Left colon (tissue), 2 donors: ENCODE measurements around the gene SLC27A2. TPM values are rescaled to one million over a fixed set of nuclear protein-coding genes. Genes with fewer than 3 reads are reported as not detected.
"Not testable (repeated sequence)": the region's sequence is repeated elsewhere in the genome, so short reads cannot be mapped to it uniquely, and the experiment has no call there.

Experiments
- ATAC-seq: fragments of 200-7000 bp; cut with Tn5 transposase; one replicate; pipeline ENCODE4 v1.9.1; 2020; ENCODE audit warnings: mild to moderate bottlenecking, moderate library complexity
- DNase-seq, 2 donors: peaks; one replicate each; pipeline ENCODE4 v3.0.0-alpha.2; 2020
- intact Hi-C, 2 donors: fragments of 100-400 bp; cut with DNase I in 1 of 2; cut with micrococcal nuclease in 1 of 2; formaldehyde crosslinking; loops; one replicate each; pipeline versions ENCODE4 v1.11.2 to v1.14.0; 2022; cut with DNase I, micrococcal nuclease
- total RNA-seq, 2 donors: library from RNA; stranded (reverse); fragmentation: NEBNext Ultra II Directional; extraction: Animal tissue kit (Norgen Biotek cat#: 25700); gene quantifications; one replicate each; pipeline ENCODE4 v1.2.1, GENCODE V29; 2021
- donor health status: DM: no; HTN: no; CAD: no.
- donor health status: DM: yes; HTN: yes; CAD: no.

The SLC27A2 gene
- total RNA-seq, 2 donors from 2014 or later, result 37.2 to 43.1 TPM

DNA sequence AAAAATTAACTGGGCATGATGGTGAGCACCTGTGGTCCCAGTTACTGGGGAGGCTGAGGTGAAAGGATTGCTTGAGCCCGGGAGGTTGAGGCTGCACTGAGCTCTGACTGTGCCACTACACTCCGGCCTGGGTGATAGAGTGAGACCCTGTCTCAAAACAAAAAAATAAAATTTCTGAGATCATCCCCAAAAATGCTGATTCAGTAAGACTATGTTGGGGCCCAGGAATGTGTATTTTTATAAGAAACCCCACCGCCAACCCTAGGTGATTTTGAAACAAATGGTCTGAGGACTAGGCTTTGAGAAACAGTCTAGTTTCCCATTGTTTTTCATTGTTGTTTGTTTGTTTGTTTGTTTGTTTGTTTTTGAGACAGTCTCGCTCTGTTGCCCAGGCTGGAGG is 4.1 kb downstream of the SLC27A2 start:
- intact Hi-C loops, result no loop called here
- DNase-seq (no peak), ATAC-seq (no peak)

DNA sequence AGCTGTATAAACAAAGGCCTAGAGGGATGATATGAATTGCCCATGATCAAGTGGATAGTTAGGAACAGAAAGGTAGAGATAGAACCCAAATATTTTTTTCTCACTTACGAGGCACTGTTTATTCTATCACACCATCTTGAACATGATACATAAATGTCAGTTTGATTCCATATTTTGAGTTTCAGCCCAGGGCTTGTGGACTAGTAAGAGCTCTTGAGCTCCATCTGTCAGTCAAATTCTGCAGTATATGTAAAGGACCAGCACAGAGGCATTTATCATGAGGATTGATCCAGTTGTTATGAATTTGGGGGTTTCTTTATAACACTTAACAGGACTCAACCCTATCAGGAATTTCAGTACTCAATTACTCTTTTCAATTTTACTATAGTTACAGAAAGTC is 4.8 kb downstream of the SLC27A2 start:
- DNase-seq, result no peak
- intact Hi-C loops, result no loop called here

DNA sequence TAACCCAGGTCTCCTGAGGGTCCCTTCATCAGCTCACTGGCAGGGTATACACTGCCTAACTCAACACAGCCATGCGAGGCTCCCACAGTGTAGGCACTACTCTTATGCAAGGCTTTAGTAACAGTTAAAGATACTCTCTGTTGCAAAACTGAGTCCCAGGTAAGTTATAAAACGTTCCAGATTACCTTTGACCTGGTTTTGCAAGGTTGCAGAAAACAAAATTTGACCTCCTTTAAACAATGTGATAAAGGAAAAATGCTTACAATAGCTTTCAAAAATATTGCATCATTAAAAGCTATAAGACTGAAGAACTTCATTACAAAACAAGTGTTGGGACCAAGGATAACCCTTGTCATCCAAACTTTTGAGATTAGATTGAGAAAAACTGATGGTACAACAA is 5.5 kb downstream of the SLC27A2 start:
- ATAC-seq, result no peak
- DNase-seq, result no peak
- intact Hi-C loops, result no loop called here

More for the DNA sequence above, 4.8 kb downstream of the SLC27A2 start:
- no peak for ATAC-seq

- DNase-seq, result no peak
- ATAC-seq, result no peak
- intact Hi-C loops, result no loop called here
Observed at GRCh38 chr15:50187997-50188396, 6.0 kb downstream of the SLC27A2 start.

- intact Hi-C loops, DNase-seq, ATAC-seq: not testable (repeated sequence)
Observed at GRCh38 chr15:50188793-50189192, 6.8 kb downstream of the SLC27A2 start.

- intact Hi-C loops, result no loop called here
- peak; percentile 39 for ATAC-seq
- no peak for DNase-seq
Observed at GRCh38 chr15:50189633-50190032, 7.6 kb downstream of the SLC27A2 start.

DNA sequence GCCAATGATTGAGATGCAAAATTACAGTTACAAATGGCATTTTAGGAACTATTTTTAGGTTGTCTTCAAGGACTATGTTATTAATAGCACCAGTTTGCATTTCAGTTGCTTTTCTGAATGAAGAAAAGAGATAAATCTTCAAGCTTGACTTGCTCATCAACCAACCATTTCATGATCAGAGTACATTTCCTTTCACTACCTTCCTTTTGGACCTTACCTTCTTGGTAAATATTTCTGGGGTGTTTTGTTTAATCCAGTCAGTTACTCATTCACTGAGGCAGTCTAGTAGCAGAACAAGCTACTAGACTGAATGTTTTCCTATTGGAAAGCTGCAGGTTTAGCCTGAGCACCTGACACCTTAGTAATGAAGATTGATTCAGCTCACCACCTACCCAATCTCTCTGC is 8.2 kb downstream of the SLC27A2 start:
- DNase-seq, result no peak
- intact Hi-C loops, result no loop called here
- ATAC-seq, result peak; percentile 64

DNA sequence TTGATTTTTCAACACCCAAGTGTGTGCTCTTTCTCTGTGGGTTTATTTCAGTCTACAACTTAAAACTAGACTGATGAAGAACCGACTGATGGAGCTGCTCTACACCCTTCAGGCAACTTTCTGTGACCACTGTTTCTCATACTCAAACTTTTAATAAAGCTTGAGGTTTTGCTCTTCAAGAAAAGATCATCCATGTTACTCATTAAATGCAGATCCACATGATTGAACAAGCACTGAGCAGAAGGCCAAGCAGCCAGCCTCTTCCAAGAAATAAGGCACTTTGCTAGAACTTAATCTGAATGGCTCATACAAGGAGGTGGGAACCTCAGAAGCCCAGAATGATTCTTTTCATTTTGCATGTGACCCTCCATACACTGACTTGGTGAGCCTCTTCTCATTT is 8.7 kb downstream of the SLC27A2 start:
- ATAC-seq, result no peak
- intact Hi-C loops, result no loop called here
- no peak for DNase-seq

DNA sequence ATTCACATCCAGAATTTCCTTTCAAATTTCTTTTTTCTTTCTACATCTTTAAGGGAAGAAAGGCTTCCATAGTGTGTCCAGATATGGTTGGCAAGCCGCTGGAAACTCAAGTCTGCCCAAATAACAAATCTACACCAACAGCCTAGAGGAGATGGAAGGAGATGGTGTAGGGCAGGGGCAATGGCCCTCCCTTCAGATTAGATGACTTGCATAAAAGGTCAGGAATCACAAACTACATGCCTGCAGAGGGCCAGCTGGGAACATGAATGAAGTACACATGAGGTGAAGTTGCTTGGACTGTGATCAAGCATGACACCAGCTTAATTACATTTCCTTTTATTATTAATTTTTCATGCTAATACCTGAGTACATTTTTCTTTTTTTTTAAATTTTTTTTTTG is 10.2 kb downstream of the SLC27A2 start:
- no peak for DNase-seq
- intact Hi-C loops, result no loop called here
- no peak for ATAC-seq

DNA sequence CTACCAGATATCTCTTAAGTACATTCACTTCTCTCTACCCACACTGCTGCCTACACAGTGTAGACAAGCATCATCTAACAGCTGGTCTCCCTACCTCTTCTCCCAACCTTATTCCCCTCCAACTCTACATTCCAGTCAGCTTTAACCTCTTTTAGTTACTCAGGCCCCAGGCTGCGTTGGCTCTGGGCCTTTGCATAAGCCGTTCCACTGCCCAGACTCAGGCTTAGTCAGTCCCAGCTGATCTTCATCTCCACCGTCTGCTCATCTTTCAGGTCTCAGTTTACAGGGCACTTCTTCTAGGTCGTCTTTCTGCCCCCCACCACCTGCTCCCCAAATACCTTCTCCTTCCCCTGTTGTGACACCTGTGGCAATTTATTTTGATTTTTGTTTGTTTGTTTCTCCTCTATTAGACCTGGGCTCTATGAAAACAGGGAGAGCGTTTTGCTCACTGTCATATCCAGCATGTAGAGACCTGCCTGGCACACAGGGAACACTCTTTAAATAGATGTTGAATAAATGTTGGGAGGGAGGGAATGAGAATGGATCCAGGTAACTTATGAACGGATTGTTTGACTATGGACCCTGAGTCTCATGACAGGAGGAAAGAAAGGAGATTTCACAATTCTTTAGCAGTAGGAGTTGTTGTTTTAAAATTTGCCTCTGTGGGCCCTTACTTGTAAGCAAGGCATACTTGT is 11.1 kb downstream of the SLC27A2 start:
- DNase-seq, result no peak
- intact Hi-C loops, result no loop called here
- no peak for ATAC-seq

DNA sequence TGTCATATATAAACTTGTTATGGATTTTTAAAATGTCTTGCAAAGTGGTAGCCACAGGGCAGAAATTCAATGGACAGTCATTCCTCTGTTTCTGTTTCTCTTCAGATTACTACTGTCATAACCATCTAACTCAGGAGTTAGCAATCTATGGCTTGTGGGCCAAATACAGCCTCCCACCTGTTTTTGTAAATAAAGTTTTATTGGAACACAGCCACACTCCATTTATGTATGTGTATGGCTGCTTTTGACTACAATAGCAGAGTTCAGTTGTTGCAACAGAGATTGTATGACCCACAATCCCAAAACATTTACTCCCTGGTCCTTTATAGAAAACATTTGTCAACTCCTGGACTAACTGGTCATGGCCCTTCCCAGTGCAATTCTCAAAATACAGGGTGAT is 20.0 kb downstream of the SLC27A2 start:
- DNase-seq (no peak), ATAC-seq (no peak)
- intact Hi-C loops, result no loop called here

- intact Hi-C loops, result no loop called here
- DNase-seq, result no peak
- no peak for ATAC-seq
Observed at GRCh38 chr15:50206020-50206419, 24.0 kb downstream of the SLC27A2 start.

- ATAC-seq (peak; percentile 38), DNase-seq (no peak)
- intact Hi-C loops, result no loop called here
Observed at GRCh38 chr15:50209809-50210208, 27.8 kb downstream of the SLC27A2 start.

GRCh38 chr15:50210462-50211157 is 28.6 kb downstream of the SLC27A2 start:
- peak; percentile 91 for ATAC-seq
- peak; percentile 91 to 95 for DNase-seq
- intact Hi-C loops, result no loop called here

- intact Hi-C loops, result no loop called here
- no peak for ATAC-seq
Observed at GRCh38 chr15:50218291-50218690, 36.3 kb downstream of the SLC27A2 start.

DNA sequence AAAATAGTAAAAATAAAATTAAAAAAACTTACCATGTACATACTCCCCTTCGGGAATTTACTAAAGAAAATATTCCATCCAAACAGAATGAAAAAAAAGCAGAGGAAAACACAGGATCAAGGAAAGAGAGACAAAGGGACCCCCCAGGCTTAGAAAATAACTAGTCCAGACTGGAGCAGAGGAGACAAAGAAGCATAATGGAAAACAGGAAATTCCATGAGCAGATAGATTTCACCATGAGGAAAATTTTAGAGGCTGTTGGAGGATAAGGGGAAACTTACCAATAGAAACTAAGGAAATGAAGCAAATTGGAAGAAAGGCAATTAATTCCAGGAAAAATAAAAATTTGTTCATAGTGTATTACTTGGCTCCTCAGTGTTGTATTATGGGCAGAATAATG is 36.7 kb downstream of the SLC27A2 start:
- intact Hi-C loops, result no loop called here
- DNase-seq (no peak), ATAC-seq (no peak)

More at GRCh38 chr15:50218291-50218690, 36.3 kb downstream of the SLC27A2 start:
- DNase-seq, result no peak

DNA sequence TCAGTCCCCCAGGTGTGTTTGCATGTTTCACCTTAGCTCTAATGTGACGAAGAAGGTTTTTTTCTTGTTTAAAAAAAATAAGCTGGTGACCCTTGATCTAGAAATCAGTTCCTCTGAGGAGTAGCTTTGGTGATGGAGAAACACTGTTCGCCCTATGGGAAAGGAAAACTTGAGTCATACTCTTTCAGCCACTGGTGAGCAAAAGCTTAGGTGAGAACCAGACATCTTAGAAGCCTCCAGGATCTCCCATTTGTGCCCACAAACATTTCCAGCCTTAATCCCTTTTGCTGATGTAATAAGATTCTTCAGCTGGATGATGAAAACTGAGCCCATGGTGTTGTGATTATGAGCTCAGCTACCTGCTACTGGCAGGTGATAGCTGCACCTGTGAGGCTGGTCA is 37.8 kb downstream of the SLC27A2 start:
- intact Hi-C loops, result no loop called here
- DNase-seq (no peak), ATAC-seq (no peak)

GRCh38 chr15:50222181-50222580 is 40.2 kb downstream of the SLC27A2 start:
- intact Hi-C loops, result no loop called here
- DNase-seq, result no peak
- no peak for ATAC-seq

DNA sequence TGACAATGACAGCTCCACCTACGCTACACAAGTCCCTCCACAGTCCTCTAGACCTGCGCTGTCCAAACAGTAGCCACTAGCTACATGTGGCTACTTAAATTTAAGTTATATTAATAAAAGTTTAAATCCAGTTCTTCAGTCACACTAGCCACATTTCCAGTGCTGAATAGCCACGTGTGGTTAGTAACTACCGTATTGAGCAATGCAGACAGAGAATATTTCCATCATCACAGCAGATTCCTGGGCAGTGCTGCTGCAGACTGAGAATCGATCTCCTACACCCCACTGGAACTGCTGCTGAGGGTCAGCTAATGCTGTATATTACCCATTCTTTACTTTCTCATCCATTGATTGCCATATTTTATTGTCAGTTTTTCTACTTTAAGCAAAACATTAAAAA is 42.6 kb downstream of the SLC27A2 start:
- no peak for DNase-seq
- ATAC-seq, result no peak
- intact Hi-C loops, result no loop called here

DNA sequence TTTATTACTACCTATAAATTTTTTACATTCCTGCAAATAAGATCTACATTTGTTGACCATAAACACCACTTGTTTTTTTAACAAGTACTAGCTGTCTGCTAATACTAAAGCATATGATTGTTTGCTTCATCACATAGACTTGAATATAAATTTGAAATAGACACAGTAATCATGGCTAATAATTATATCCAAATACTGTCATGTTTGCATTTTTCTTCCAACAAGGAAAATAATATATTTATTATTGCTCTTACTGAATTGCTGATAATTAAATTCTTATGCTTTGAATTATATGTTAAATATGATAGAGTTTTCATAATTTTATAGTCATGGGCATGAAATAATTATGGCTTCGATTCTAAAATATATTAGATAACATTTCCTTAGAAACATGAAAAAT is 43.1 kb downstream of the SLC27A2 start:
- ATAC-seq, result no peak
- intact Hi-C loops, result no loop called here

GRCh38 chr15:50225938-50226337 is 43.9 kb downstream of the SLC27A2 start:
- DNase-seq, result no peak
- ATAC-seq, result no peak
- intact Hi-C loops, result no loop called here

More for the DNA sequence above, 43.1 kb downstream of the SLC27A2 start:
- DNase-seq, result no peak
